K562 (cell line): ENCODE results near the gene INPPL1. TPM values are rescaled to one million over a fixed set of nuclear protein-coding genes. Genes with fewer than 3 reads are reported as not detected.

Source experiments
- ATAC-seq: fragments of 200-7000 bp; cut with Tn5 transposase; 3 replicates; pipeline ENCODE4 v1.9.1; 2020; ENCODE audit warnings: moderate library complexity
- BruUV-seq: library from RNA; stranded (reverse); fragments of 400-500 nt; replicated peaks from 2 replicates; lab custom pipeline; 2021; lab: Mats Ljungman, UMichigan
- CTCF ChIA-PET: fragments of 300-600 bp; formaldehyde crosslinking; extraction: SDS; loops from one replicate; lab custom pipeline; 2021; ENCODE audit warnings: low intra/inter-chr PET ratio; lab: Yijun Ruan, JAX
- POLR2A ChIA-PET: fragments of 300-600, 350-650 bp; sonication (Branson Sonifier 250); formaldehyde crosslinking; extraction: SDS; loops from one replicate; lab custom pipeline; 2021; ENCODE audit warnings: antibody characterized with exemption, inconsistent platforms; lab: Yijun Ruan, JAX
- DNase-seq, 4 experiments: peaks; one replicate each; pipeline versions ENCODE4 v3.0.0 to v3.0.0-alpha.2; 2011 to 2018; ENCODE audit warnings: low spot score in 3 of 4, mixed read lengths in 3 of 4; ENCODE audit errors: extremely low read depth in 1 of 4
- FAIRE-seq: peaks from 2 replicates; lab custom pipeline; 2011; peaks lifted over from hg19 to GRCh38; lab: Jason Lieb, UNC
- H2AFZ ChIP-seq: 2 replicates; pipeline ENCODE4 v1.6.0; 2011; ENCODE audit warnings: low read depth, low read length, control low read depth, inconsistent platforms
- H3K27ac ChIP-seq: fragments of 200-600 bp; 3 replicates; pipeline ENCODE4 v1.8.0; 2011; ENCODE audit warnings: low read depth, mild to moderate bottlenecking, control low read depth, inconsistent platforms, low read length, moderate library complexity, mixed read lengths; ENCODE audit errors: extremely low read depth
- H3K27me3 ChIP-seq, 2 experiments: fragments of 300-600 bp in 1 of 2; 2 replicates in 1 of 2; 3 replicates in 1 of 2; pipeline versions ENCODE4 v1.6.0 to v1.8.0; 2011; ENCODE audit warnings: inconsistent platforms in 2 of 2, low read length in 2 of 2, mild to moderate bottlenecking in 1 of 2, mixed read lengths in 1 of 2, moderate library complexity in 1 of 2; ENCODE audit not compliant: control insufficient read depth in 2 of 2, insufficient read depth in 2 of 2
- H3K36me3 ChIP-seq: fragments of 300-600 bp; 3 replicates; pipeline ENCODE4 v1.8.0; 2011; ENCODE audit warnings: mild to moderate bottlenecking, low read length, inconsistent platforms; ENCODE audit not compliant: control insufficient read depth, insufficient read depth
- H3K4me1 ChIP-seq, 2 experiments: fragments of 200-600 bp in 1 of 2; replicated peaks in 1 of 2; 2 replicates in 1 of 2; 3 replicates in 1 of 2; pipeline versions ENCODE4 v1.5.1 to v1.8.0; 2011; ENCODE audit warnings: inconsistent platforms in 2 of 2, low read length in 2 of 2, mild to moderate bottlenecking in 1 of 2, mixed read lengths in 1 of 2, moderate library complexity in 1 of 2; ENCODE audit not compliant: control insufficient read depth in 2 of 2, insufficient read depth in 2 of 2
- H3K4me2 ChIP-seq: 2 replicates; pipeline ENCODE4 v1.6.1; 2011; ENCODE audit warnings: low read length, control low read depth, inconsistent platforms, mixed read lengths; ENCODE audit not compliant: insufficient read depth
- H3K4me3 ChIP-seq: fragments of 200-600 bp; sonication (generic), shearing (Covaris generic); 2 replicates; pipeline ENCODE4 v1.5.1; 2016; ENCODE audit warnings: control low read depth, inconsistent platforms
- H3K79me2 ChIP-seq: fragments of 200-600 bp; 3 replicates; pipeline ENCODE4 v1.8.0; 2011; ENCODE audit warnings: low read length, inconsistent platforms; ENCODE audit not compliant: control insufficient read depth, insufficient read depth
- H3K9ac ChIP-seq, 2 experiments: 2 replicates each; pipeline versions ENCODE4 v1.6.0 to v1.6.1; 2011; ENCODE audit warnings: low read depth in 2 of 2, low read length in 2 of 2, control low read depth in 1 of 2, inconsistent platforms in 1 of 2, mild to moderate bottlenecking in 1 of 2, mixed read lengths in 1 of 2; ENCODE audit not compliant: insufficient read depth in 1 of 2
- H3K9me1 ChIP-seq: one replicate; pipeline ENCODE4 v1.6.0; 2011; ENCODE audit warnings: inconsistent platforms, mild to moderate bottlenecking, low read length, moderate library complexity; ENCODE audit not compliant: control insufficient read depth, insufficient read depth
- H3K9me3 ChIP-seq: replicated peaks from 2 replicates; pipeline ENCODE4 v1.5.1; 2011; ENCODE audit warnings: low read depth, low read length, inconsistent platforms; ENCODE audit not compliant: control insufficient read depth, insufficient read depth
- H4K20me1 ChIP-seq: replicated peaks from 2 replicates; pipeline ENCODE4 v1.6.1; 2011; ENCODE audit warnings: low read length, inconsistent platforms, mixed read lengths; ENCODE audit not compliant: control insufficient read depth, insufficient read depth
- FOXM1 ChIP-seq, 2 experiments: fragments of 450-650 bp in 1 of 2; sonication (generic) in 1 of 2; formaldehyde crosslinking in 1 of 2; IDR thresholded peaks; 2 replicates each; pipeline versions ENCODE4 v1.6.1 to v1.9.0; 2017 to 2022; ENCODE audit warnings: low read depth in 2 of 2, mild to moderate bottlenecking in 2 of 2, missing genetic modification reagents in 1 of 2, moderate library complexity in 1 of 2
- GTF2A2 ChIP-seq: IDR thresholded peaks from 2 replicates; pipeline ENCODE4 v1.6.1; 2016; ENCODE audit warnings: mild to moderate bottlenecking, missing genetic modification characterization, missing compliant biosample characterization
- HCFC1 ChIP-seq: IDR thresholded peaks from 2 replicates; pipeline ENCODE4 v1.6.1; 2012; ENCODE audit warnings: low read depth, low read length, improper control_type of control experiment
- MAFK ChIP-seq: IDR thresholded peaks from 2 replicates; pipeline ENCODE4 v1.6.1; 2011; ENCODE audit warnings: low read length, improper control_type of control experiment
- NCOA1 ChIP-seq: fragments of 450-650 bp; IDR thresholded peaks from 2 replicates; pipeline ENCODE4 v1.6.1; 2016; ENCODE audit warnings: low read depth
- NRF1 ChIP-seq, 2 experiments: fragments of 450-650 bp; IDR thresholded peaks in 1 of 2; conservative IDR thresholded peaks in 1 of 2; 2 replicates each; pipeline ENCODE4 v1.6.1; 2014; ENCODE audit warnings: mild to moderate bottlenecking in 2 of 2
- RBM15 ChIP-seq: fragments of 200-400 bp; formaldehyde crosslinking; IDR thresholded peaks from 2 replicates; pipeline ENCODE4 v1.6.1; 2018; ENCODE audit warnings: mild to moderate bottlenecking, low read length, moderate library complexity; ENCODE audit not compliant: insufficient read depth
- TBL1XR1 ChIP-seq, 2 experiments: IDR thresholded peaks; 2 replicates each; pipeline ENCODE4 v1.6.1; 2012; ENCODE audit warnings: improper control_type of control experiment in 2 of 2, low read length in 2 of 2, mild to moderate bottlenecking in 1 of 2
- XRCC3 ChIP-seq: fragments of 450-650 bp; IDR thresholded peaks from 2 replicates; pipeline ENCODE4 v1.6.1; 2017; ENCODE audit warnings: mild to moderate bottlenecking, moderate library complexity
- XRCC5 ChIP-seq: fragments of 200-400 bp; formaldehyde crosslinking; IDR thresholded peaks from 2 replicates; pipeline ENCODE4 v1.6.1; 2017; ENCODE audit warnings: low read depth, mild to moderate bottlenecking, low read length
- ZFP1 ChIP-seq: fragments of 450-650 bp; formaldehyde crosslinking; IDR thresholded peaks from 2 replicates; pipeline ENCODE4 v1.4.0; 2020; ENCODE audit warnings: mild to moderate bottlenecking, mixed read lengths
- ZNF311 ChIP-seq: fragments of 250-450 bp; sonication (Bioruptor Pico); IDR thresholded peaks from 2 replicates; pipeline ENCODE4 v1.4.0; 2020; ENCODE audit warnings: mild to moderate bottlenecking, moderate library complexity
- WGBS: fragments of 100-300 bp; shearing (Covaris generic); methylation state at CpG from one replicate; pipeline ENCODE4 v1.1.6; 2016; ENCODE audit warnings: low coverage, mixed read lengths; ENCODE audit not compliant: insufficient coverage; ENCODE audit errors: missing lambda C conversion rate; 5-methylcytosine and 5-hydroxymethylcytosine counted together
- in situ Hi-C: fragments of 300-500 bp; cut with MboI; formaldehyde crosslinking; loops from 4 replicates; pipeline ENCODE4 v1.15.0; 2018; ENCODE audit warnings: inconsistent platforms, mixed read lengths
- intact Hi-C: fragments of 100-400 bp; cut with micrococcal nuclease; formaldehyde crosslinking; loops from 2 replicates; pipeline ENCODE4 v1.14.2; 2022
- polyA plus RNA-seq, 8 experiments: library from polyadenylated mRNA; depleted of rRNA in 4 of 8; stranded (reverse) in 5 of 8; unstranded in 3 of 8; fragments of >200 nt; fragmentation: Nextera tagmentation in 2 of 8; fragmentation: Illumina TruSeq in 1 of 8; extraction: Ambion mirVana in 2 of 8; extraction: Trizol in 1 of 8; gene quantifications; 2 replicates each; pipeline versions ENCODE4 v1.2.1 to v1.2.3, GENCODE V29; 2011 to 2014; ENCODE audit warnings: inconsistent platforms in 1 of 8, missing spikeins in 1 of 8
- total RNA-seq, 7 experiments: library from RNA; depleted of rRNA in 6 of 7; stranded (reverse); fragments of >200 nt in 6 of 7; fragmentation: Illumina TruSeq in 2 of 7; extraction: Trizol in 2 of 7; gene quantifications; 2 replicates each; pipeline versions ENCODE4 v1.2.1 to v1.2.3, GENCODE V29; 2011 to 2021; ENCODE audit warnings: low replicate concordance in 1 of 7
- TF ChIP-seq, protein P1 (sequence below): IDR thresholded peaks from 2 replicates; pipeline ENCODE4 v1.6.1; 2012; ENCODE audit warnings: low read depth, low read length, improper control_type of control experiment, borderline replicate concordance

INPPL1 gene
- total and polyA plus RNA-seq, 9 of the 15 experiments (the other 6 are each of a cell fraction or from before 2014, with no cell fraction given), result 0.55 to 137 (median 61.6) TPM

DNA sequence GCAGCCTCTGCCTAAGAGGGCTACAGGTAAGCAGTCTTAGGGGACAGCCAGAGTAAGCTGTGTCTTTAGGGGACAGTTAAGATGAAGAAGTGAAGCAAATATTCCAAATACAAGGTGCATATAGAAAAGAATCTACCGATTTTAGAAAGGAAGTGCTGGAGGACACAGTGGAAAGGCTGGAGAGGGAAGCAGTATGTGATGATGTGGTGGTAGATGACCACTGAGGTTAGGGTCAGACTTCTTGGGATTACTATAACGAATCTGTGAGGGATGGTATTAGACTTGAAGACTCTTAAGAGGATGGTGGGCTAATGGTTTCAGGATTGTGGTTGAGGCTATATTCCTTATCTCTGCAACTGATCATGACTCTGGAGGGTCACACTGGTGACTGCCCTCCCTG is 59.4 kb downstream of the INPPL1 start:
- intact Hi-C loops, result no loop called here

More for the DNA sequence above, 59.4 kb downstream of the INPPL1 start:
- TF ChIP-seq NCOA1 (no peak), MAFK (no peak), GTF2A2 (tag) (no peak), ZFP1 (CRISPR knock-in tag) (no peak), NRF1 (conservative IDR thresholded peaks at IDR 0.05 in 1 of 2, IDR thresholded peaks at IDR 0.05 in 1 of 2) (no peak), ZNF311 (no peak), HCFC1 (no peak), TBL1XR1 (IDR thresholded peaks at IDR 0.05; ENCODE audit: low read length in 2 of 2) (no peak), FOXM1 (IDR thresholded peaks at IDR 0.05; ENCODE audit: low read depth) (no peak), FOXM1 (CRISPR knock-in tag; IDR thresholded peaks at IDR 0.05; ENCODE audit: low read depth) (no peak), XRCC5 (no peak), RBM15 (no peak), XRCC3 (no peak)
- TF ChIP-seq, protein P1, sequence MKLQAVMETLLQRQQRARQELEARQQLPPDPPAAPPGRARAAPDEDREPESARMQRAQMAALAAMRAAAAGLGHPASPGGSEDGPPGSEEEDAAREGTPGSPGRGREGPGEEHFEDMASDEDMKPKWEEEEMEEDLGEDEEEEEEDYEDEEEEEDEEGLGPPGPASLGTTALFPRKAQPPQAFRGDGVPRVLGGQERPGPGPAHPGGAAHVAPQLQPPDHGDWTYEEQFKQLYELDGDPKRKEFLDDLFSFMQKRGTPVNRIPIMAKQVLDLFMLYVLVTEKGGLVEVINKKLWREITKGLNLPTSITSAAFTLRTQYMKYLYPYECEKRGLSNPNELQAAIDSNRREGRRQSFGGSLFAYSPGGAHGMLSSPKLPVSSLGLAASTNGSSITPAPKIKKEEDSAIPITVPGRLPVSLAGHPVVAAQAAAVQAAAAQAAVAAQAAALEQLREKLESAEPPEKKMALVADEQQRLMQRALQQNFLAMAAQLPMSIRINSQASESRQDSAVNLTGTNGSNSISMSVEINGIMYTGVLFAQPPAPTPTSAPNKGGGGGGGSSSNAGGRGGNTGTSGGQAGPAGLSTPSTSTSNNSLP, result no peak
- Histone ChIP-seq H3K4me1 (no peaks in the 10 kb centered on the region; a peak in 1 of 5 replicates), H3K9ac (no peak overlapping the region), H4K20me1 (no peaks in the 10 kb centered on the region), H3K27me3 (peaks cover 0 to 11% of the 10 kb centered on the region in 2 experiments; a peak in 3 of 5 replicates), H3K9me3 (no peaks in the 10 kb centered on the region), H3K27ac (no peak overlapping the region), H3K9me1 (no peaks in the 10 kb centered on the region), H3K4me3 (no peak overlapping the region), H3K36me3 (no peaks in the 10 kb centered on the region), H3K4me2 (no peak overlapping the region), H3K79me2 (no peaks in the 10 kb centered on the region), H2AFZ (no peak overlapping the region)
- 0% methylated on average over 2 of the region's 2 CpGs for WGBS
- DNase-seq (peak in 1 of 4 experiments; percentile 3), ATAC-seq (no peak), FAIRE-seq (no peak)
- BruUV-seq, result no TSS peak
- ChIA-PET CTCF (interaction anchor here (0.6 kb wide), 1 partner anchor 1090 kb away, joined by 4 read pairs; no protein-coding TSS in a partner anchor), POLR2A (interaction anchor here (0.6 kb wide), 1 partner anchor 397 kb away, joined by 3 read pairs; no protein-coding TSS in a partner anchor)
- in situ Hi-C loops, result no loop called here
